Adrenal gland (tissue), 5 donors: ENCODE measurements around the gene H2AZ2.

Source experiments
- POLR2A ChIP-seq, 2 donors: fragments of 450-650 bp; IDR thresholded peaks; one replicate each; pipeline ENCODE4 v1.6.1; 2017; ENCODE audit warnings: antibody characterized with exemption in 2 of 2, mild to moderate bottlenecking in 2 of 2, moderate library complexity in 1 of 2
- TF ChIP-seq, protein P1 (sequence below), 6 experiments: fragments of 450-650 bp in 4 of 6; fragments of 200-600 bp in 2 of 6; sonication (generic) in 1 of 6; IDR thresholded peaks; 1 replicate in 5 of 6; 2 replicates in 1 of 6; pipeline versions ENCODE4 v1.5.1 to v1.8.0; 2016 to 2021; ENCODE audit warnings: antibody characterized with exemption in 6 of 6, mild to moderate bottlenecking in 2 of 6, moderate library complexity in 1 of 6
- donor health status: DM: no; HTN: no; CAD: no.

DNA sequence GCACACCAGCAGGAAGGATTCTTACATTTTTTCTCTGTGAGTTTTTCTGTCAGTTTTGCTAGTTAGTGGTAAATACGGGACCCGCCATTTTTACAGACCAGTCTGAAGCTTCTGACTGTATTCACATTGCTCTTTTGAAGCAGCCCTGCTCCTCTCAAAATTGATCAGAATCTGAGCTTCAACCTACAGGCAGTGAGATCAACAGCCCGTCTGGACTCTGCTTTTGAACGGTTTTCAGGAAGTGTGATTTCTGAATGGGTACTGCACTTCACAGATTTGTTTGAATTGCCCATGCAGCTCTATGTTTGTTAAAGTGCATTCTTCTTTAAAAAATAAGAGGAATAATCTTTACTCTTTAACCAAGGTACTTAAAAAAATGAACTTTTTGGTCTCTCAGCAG lies 28.5 kb upstream of the H2AZ2 start:
- TF ChIP-seq, protein P1, sequence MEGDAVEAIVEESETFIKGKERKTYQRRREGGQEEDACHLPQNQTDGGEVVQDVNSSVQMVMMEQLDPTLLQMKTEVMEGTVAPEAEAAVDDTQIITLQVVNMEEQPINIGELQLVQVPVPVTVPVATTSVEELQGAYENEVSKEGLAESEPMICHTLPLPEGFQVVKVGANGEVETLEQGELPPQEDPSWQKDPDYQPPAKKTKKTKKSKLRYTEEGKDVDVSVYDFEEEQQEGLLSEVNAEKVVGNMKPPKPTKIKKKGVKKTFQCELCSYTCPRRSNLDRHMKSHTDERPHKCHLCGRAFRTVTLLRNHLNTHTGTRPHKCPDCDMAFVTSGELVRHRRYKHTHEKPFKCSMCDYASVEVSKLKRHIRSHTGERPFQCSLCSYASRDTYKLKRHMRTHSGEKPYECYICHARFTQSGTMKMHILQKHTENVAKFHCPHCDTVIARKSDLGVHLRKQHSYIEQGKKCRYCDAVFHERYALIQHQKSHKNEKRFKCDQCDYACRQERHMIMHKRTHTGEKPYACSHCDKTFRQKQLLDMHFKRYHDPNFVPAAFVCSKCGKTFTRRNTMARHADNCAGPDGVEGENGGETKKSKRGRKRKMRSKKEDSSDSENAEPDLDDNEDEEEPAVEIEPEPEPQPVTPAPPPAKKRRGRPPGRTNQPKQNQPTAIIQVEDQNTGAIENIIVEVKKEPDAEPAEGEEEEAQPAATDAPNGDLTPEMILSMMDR (IDR thresholded peaks at IDR 0.05) = no peak
- TF ChIP-seq POLR2A (IDR thresholded peaks at IDR 0.05) = no peak
